Right lobe of liver (tissue), 6 donors: Measurements from ENCODE around the gene PHKG1. TPM values are rescaled to one million over a fixed set of nuclear protein-coding genes. Genes with fewer than 3 reads are reported as not detected.
A peak's percentile ranks its signal among the peaks of the same experiment; 100 is the strongest.
"Not testable (repeated sequence)": the region's sequence is repeated elsewhere in the genome, so short reads cannot be mapped to it uniquely, and the experiment has no call there.

Source experiments
- ATAC-seq, 4 donors: fragments of 200-7000 bp; cut with Tn5 transposase; one replicate each; pipeline ENCODE4 v1.9.1; 2020; ENCODE audit warnings: mild to moderate bottlenecking in 4 of 4, moderate library complexity in 4 of 4
- DNase-seq, 3 donors: peaks; one replicate each; pipeline ENCODE4 v3.0.0-alpha.2; 2020
- H3K27ac ChIP-seq, 3 donors: fragments of 200-600 bp; one replicate each; pipeline ENCODE4 v1.8.0; 2022
- H3K27me3 ChIP-seq, 2 donors: fragments of 200-600 bp; one replicate each; pipeline ENCODE4 v1.8.0; 2022
- H3K36me3 ChIP-seq, 4 donors: fragments of 200-600 bp; sonication (generic) in 1 of 4; one replicate each; pipeline versions ENCODE4 v1.5.1 to v1.8.0; 2017 to 2022; ENCODE audit warnings: control low read depth in 1 of 4
- H3K4me1 ChIP-seq, 4 donors: fragments of 200-600 bp; sonication (generic) in 1 of 4; one replicate each; pipeline versions ENCODE4 v1.5.1 to v1.8.0; 2017 to 2022; ENCODE audit warnings: control low read depth in 1 of 4
- H3K4me3 ChIP-seq, 3 donors: fragments of 200-600 bp; one replicate each; pipeline ENCODE4 v1.8.0; 2022
- H3K9me3 ChIP-seq, 4 donors: fragments of 200-600 bp; sonication (generic) in 1 of 4; one replicate each; pipeline versions ENCODE4 v1.5.1 to v1.8.0; 2017 to 2022; ENCODE audit warnings: control low read depth in 1 of 4
- CTCF ChIP-seq, 4 donors: fragments of 200-600 bp in 3 of 4; fragments of 450-650 bp in 1 of 4; IDR thresholded peaks; one replicate each; pipeline versions ENCODE4 v1.5.1 to v1.8.0; 2016 to 2022; ENCODE audit warnings: antibody characterized with exemption in 4 of 4, mild to moderate bottlenecking in 2 of 4
- POLR2A ChIP-seq: fragments of 450-650 bp; IDR thresholded peaks from one replicate; pipeline ENCODE4 v1.6.1; 2017; ENCODE audit warnings: antibody characterized with exemption, mild to moderate bottlenecking
- WGBS: methylation state at CpG from one replicate; pipeline ENCODE4 v1.1.6; 2018; ENCODE audit warnings: low coverage, low lambda C conversion rate; ENCODE audit not compliant: insufficient coverage; ENCODE audit errors: missing lambda C conversion rate; 5-methylcytosine and 5-hydroxymethylcytosine counted together
- intact Hi-C, 2 donors: fragments of 100-400 bp; cut with DNase I; formaldehyde crosslinking; loops; one replicate each; pipeline versions ENCODE4 v1.11.2 to v1.14.1; 2022
- total RNA-seq, 6 experiments: library from RNA; depleted of rRNA in 2 of 6; stranded (reverse); fragments of >200 nt in 2 of 6; fragmentation: NEBNext Ultra II Directional in 3 of 6; extraction: Animal tissue kit (Norgen Biotek cat#: 25700) in 3 of 6; gene quantifications; one replicate each; pipeline versions ENCODE4 v1.1.0 to v1.2.4, GENCODE V29; 2016 to 2023
- donor health status: DM: no; HTN: yes; CAD: no.
- donor health status: DM: no; HTN: no; CAD: no.
- donor health status: DM: no; HTN: no; CAD: no.
- donor health status: DM: no; HTN: yes; CAD: no.
- donor health status: DM: no; HTN: yes; CAD: no.

Gene PHKG1
- total RNA-seq, 6 experiments from 2014 or later = 0.12 to 1.6 (median 0.20) TPM; not detected in 1

DNA sequence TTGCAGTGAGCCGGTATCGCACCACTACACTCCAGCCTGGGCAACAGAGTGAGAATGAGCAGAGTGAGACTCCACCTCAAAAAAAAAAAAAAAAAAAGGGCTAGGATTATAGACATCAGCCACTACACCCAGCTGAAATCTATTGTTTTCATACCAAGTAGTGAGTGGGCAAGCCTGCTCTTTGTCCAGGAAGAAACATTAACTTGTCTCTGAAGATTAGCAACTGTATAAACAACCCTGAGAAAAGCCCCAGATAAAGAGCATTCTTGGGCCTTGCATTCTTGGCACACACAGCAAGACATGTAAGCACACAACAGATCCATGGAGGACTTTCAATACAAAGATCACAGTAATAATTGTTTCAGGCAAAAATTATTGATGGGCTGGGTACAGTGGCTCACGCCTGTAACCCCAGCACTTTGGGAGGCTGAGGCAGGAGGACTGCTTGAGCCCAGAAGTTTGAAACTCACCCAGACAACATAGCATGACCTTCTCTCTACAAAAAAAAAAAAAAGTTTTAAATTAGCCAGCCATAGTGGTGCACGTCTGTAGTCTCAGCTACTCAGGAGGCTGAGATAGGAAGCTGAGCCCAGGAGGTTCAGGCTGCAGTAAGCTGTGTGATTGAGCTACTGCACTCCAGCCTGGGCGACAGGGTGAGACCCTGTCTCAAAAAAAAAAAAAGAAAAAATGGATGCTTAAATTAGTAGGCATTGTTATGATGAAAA, 45.9 kb downstream of the PHKG1 start:
- no peak for ATAC-seq
- intact Hi-C loops = no loop called here
- peak in 1 of 3 donors; percentile 16 for DNase-seq
- H3K27ac ChIP-seq = peak overlapping the region; percentile 53 to 72 (median 57)
- H3K4me1 ChIP-seq = peaks cover 0 to 32% (median 14%) of the 10 kb centered on the region in 4 donors
- H3K36me3 ChIP-seq = peaks cover 0 to 5% (median 0%) of the 10 kb centered on the region in 4 donors
- H3K27me3 ChIP-seq = no peaks in the 10 kb centered on the region
- no peak overlapping the region for H3K4me3 ChIP-seq
- no peaks in the 10 kb centered on the region for H3K9me3 ChIP-seq
- 38% methylated on average over 5 of the region's 5 CpGs for WGBS
- TF ChIP-seq CTCF (IDR thresholded peaks at IDR 0.05) = no peak
- no peak for TF ChIP-seq POLR2A

DNA sequence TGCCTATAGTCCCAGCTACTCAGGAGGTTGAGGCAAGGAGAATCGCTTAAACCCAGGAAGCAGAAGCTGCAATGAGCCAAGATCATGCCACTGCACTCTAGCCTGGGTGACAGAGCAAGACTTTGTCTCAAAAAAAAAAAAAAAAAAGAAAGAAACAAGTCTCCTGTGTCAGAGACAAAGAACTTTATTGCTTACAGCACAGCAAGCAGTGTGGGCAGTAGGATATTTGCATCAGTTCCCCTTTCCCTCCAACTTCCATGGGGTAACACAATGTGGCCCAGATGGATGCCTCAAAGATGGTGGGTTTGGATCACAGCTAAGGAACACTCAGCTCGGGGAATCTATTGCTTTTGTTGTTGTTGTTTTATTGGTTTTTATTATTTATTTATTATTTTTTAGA, 47.0 kb downstream of the PHKG1 start:
- H3K9me3 ChIP-seq, H3K27ac ChIP-seq, H3K36me3 ChIP-seq, ATAC-seq, H3K4me3 ChIP-seq, H3K27me3 ChIP-seq, intact Hi-C loops: not testable (repeated sequence)
- peak in 1 of 3 donors; percentile 12 for DNase-seq
- WGBS = 95% methylated on average over 2 of the region's 2 CpGs
- H3K4me1 ChIP-seq = peaks cover 0 to 32% (median 14%) of the 10 kb centered on the region in 4 donors

GRCh38 chr7:56040730-56041129, 52.0 kb downstream of the PHKG1 start:
- H3K27ac ChIP-seq = no peak overlapping the region
- 55% methylated on average over 3 of the region's 3 CpGs for WGBS
- no peaks in the 10 kb centered on the region for H3K9me3 ChIP-seq
- peaks cover 0 to 5% (median 0%) of the 10 kb centered on the region in 4 donors for H3K36me3 ChIP-seq
- no peak overlapping the region for H3K4me3 ChIP-seq
- no peaks in the 10 kb centered on the region for H3K27me3 ChIP-seq
- ATAC-seq (peak in 1 of 4 donors; percentile 33), DNase-seq (peak in 1 of 3 donors; percentile 12)
- H3K4me1 ChIP-seq = no peaks in the 10 kb centered on the region
- intact Hi-C loops = no loop called here
- no peak for TF ChIP-seq POLR2A
- TF ChIP-seq CTCF (IDR thresholded peaks at IDR 0.05) = no peak

DNA sequence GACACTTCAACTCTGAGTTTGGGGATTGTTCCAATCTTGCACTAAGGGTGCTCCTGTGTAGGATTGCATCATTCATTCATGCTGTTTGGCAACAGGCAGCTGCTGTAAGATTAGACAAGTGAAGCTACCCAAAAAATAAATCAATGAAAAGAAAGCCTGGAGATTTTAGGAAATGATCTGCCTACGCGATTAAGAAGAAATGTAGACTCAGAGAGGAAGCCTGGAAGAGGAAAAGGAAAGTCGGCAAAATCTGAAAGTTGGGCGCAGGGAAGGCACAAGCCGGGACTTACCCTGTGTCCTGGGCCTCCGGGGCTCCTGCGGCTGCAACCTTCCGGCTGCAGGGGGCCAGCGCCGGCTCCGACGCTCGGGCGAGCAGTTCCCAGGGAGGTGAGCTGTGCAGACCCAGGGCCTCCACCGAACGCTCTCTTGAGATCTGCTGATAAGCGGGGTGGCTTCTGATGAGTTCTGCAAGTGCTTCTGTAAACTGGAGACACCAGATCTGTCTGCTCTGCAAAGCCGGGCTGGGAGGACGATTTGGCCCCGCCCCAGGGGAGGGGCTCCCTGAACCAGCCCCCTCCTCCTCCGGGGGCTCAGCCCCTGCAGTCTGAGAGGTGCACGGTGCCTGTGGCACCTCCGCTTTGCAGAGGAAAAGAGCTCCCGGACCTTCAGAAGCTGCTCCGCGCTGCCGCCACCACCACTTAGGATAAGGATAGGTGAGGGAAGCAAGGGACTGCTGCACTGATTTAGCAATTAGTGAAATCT, 58.9 kb downstream of the PHKG1 start:
- Histone ChIP-seq H3K36me3 (no peaks in the 10 kb centered on the region), H3K9me3 (no peaks in the 10 kb centered on the region), H3K27ac (peak overlapping the region in 1 of 3 donors; percentile 44), H3K4me1 (peaks cover 0 to 16% (median 7%) of the 10 kb centered on the region in 4 donors), H3K27me3 (no peaks in the 10 kb centered on the region), H3K4me3 (peak overlapping the region; percentile 61 to 89 (median 65))
- TF ChIP-seq CTCF (IDR thresholded peaks at IDR 0.05) (peak; percentile 12 to 18 (median 15)), POLR2A (no peak)
- WGBS = 0% methylated on average over 8 of the region's 27 CpGs
- DNase-seq = peak; percentile 66 to 77 (median 72)
- intact Hi-C loops = no loop called here
- peak; percentile 71 to 91 (median 84) for ATAC-seq

DNA sequence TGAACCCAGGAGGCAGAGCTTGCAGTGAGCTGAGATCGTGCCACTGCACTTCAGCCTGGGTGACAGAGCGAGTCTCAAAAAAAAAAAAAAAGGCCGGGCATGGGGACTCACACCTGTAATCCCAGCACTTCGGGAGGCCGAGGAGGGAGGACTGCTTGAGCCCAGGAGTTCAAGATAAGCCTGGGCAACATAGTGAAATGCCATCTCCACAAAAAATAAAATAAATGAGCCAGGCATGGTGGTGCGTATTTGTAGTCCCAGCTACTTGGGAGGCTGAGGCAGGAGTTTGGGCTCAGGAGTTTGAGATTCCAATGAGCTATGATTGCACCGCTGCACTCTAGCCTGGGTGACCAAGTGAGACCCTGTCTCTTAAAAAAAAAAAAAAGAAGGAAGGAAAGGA, 60.2 kb downstream of the PHKG1 start:
- H3K4me1 ChIP-seq = peaks cover 0 to 20% (median 9%) of the 10 kb centered on the region in 4 donors
- H3K9me3 ChIP-seq, ATAC-seq, intact Hi-C loops, H3K27me3 ChIP-seq, H3K4me3 ChIP-seq, DNase-seq, H3K27ac ChIP-seq, H3K36me3 ChIP-seq: not testable (repeated sequence)
- 92% methylated on average over 5 of the region's 7 CpGs for WGBS

- ATAC-seq, H3K27ac ChIP-seq, H3K9me3 ChIP-seq, H3K36me3 ChIP-seq, H3K4me3 ChIP-seq, DNase-seq, H3K27me3 ChIP-seq, intact Hi-C loops: not testable (repeated sequence)
- H3K4me1 ChIP-seq = peaks cover 0 to 20% (median 9%) of the 10 kb centered on the region in 4 donors
- WGBS = 55% methylated on average over 7 of the region's 8 CpGs
Measured at GRCh38 chr7:56031556-56031955, 61.2 kb downstream of the PHKG1 start.
